ENCODE results near the gene PGAP6. TPM values are rescaled to one million over a fixed set of nuclear protein-coding genes. Genes with fewer than 3 reads are reported as not detected.
"Not testable (repeated sequence)": the region's sequence is repeated elsewhere in the genome, so short reads cannot be mapped to it uniquely, and the experiment has no call there.

The PGAP6 gene
- polyA plus RNA-seq, 1 of the 3 experiments (the other 2 are of a cell fraction), result 133 TPM

DNA sequence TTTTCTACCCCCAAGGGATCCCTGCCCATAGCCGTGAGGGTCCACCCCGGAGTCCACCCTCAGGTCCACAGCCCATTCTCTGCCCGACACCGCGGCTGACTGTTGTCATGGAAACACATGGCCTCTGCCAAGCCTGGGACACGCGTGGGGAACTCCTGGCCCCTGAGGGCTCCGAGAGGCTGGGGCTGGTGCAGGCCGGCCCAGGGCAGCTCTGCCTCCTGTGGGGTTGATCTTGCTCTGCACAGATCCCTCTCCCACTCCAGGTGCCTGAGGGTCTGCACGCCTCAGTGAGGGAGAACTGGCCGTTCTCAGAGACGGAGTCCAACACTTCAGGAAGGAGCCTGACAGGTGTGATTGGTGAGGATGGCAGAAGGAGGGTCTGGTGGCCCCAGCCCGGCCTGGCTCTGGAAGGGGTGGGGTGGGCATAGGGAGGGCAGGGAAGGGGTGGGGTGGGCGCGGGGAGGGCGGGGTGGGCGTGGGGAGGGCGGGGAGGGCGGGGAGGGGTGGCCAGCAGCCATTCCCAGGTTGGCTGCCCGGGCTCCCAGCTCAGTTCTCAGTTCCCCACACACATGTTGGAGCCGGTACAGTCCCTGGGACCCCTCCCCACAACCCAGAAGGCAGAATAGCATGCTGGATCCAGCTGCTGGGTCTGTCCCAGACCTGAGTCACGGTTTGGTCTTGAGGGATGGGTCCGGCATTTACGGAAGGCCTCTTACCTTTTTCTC, 17.9 kb downstream of the PGAP6 start:
- Histone ChIP-seq H3K4me2 (no peak overlapping the region), H3K9me2 (no peaks in the 10 kb centered on the region), H3F3A (replicated peaks; ENCODE audit: insufficient read depth) (peaks cover 8% of the 10 kb centered on the region), H3K4me3 (ENCODE audit: low read depth in 2 of 2, low read length in 1 of 2) (no peak overlapping the region), H2AFZ (ENCODE audit: low read depth) (no peak overlapping the region), H3K79me2 (ENCODE audit: insufficient read depth) (no peaks in the 10 kb centered on the region), H3K27me3 (ENCODE audit: insufficient read depth) (no peaks in the 10 kb centered on the region), H3K4me1 (ENCODE audit: control insufficient read depth in 1 of 2, insufficient read depth in 2 of 2, low read depth in 1 of 2, low read length in 1 of 2) (peaks cover 0 to 20% of the 10 kb centered on the region in 2 experiments; a peak in 1 of 4 replicates), H3K9me3 (no peaks in the 10 kb centered on the region), H3K9ac (no peak overlapping the region), H4K20me1 (ENCODE audit: insufficient read depth) (no peaks in the 10 kb centered on the region), H3K27ac (ENCODE audit: low read depth in 2 of 2, low read length in 1 of 2) (no peak overlapping the region), H3K36me3 (replicated peaks in 1 of 2; ENCODE audit: control insufficient read depth in 1 of 2, insufficient read depth in 2 of 2, low read length in 1 of 2) (peaks cover 2 to 19% of the 10 kb centered on the region in 2 experiments)
- DNase-seq, result peak; percentile 58
- CTCF ChIA-PET, result interaction anchor here (0.8 to 4.8 kb wide), 10 partner anchors 10 to 299 kb away, joined by 3 to 74 read pairs (median 8); partner anchors contain the start of gene HBQ1
- TF ChIP-seq RFX5 (IDR thresholded peaks at IDR 0.05; ENCODE audit: low read length) (no peak), CHD2 (IDR thresholded peaks at IDR 0.05; ENCODE audit: low read length, partially characterized antibody) (no peak), FOSL2 (IDR thresholded peaks at IDR 0.05; ENCODE audit: borderline replicate concordance, low read depth) (no peak)
- TF ChIP-seq, protein P1, sequence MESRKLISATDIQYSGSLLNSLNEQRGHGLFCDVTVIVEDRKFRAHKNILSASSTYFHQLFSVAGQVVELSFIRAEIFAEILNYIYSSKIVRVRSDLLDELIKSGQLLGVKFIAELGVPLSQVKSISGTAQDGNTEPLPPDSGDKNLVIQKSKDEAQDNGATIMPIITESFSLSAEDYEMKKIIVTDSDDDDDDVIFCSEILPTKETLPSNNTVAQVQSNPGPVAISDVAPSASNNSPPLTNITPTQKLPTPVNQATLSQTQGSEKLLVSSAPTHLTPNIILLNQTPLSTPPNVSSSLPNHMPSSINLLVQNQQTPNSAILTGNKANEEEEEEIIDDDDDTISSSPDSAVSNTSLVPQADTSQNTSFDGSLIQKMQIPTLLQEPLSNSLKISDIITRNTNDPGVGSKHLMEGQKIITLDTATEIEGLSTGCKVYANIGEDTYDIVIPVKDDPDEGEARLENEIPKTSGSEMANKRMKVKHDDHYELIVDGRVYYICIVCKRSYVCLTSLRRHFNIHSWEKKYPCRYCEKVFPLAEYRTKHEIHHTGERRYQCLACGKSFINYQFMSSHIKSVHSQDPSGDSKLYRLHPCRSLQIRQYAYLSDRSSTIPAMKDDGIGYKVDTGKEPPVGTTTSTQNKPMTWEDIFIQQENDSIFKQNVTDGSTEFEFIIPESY (IDR thresholded peaks at IDR 0.05; ENCODE audit: borderline replicate concordance, low read depth), result no peak
- TF ChIP-seq, protein P2, sequence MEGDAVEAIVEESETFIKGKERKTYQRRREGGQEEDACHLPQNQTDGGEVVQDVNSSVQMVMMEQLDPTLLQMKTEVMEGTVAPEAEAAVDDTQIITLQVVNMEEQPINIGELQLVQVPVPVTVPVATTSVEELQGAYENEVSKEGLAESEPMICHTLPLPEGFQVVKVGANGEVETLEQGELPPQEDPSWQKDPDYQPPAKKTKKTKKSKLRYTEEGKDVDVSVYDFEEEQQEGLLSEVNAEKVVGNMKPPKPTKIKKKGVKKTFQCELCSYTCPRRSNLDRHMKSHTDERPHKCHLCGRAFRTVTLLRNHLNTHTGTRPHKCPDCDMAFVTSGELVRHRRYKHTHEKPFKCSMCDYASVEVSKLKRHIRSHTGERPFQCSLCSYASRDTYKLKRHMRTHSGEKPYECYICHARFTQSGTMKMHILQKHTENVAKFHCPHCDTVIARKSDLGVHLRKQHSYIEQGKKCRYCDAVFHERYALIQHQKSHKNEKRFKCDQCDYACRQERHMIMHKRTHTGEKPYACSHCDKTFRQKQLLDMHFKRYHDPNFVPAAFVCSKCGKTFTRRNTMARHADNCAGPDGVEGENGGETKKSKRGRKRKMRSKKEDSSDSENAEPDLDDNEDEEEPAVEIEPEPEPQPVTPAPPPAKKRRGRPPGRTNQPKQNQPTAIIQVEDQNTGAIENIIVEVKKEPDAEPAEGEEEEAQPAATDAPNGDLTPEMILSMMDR (IDR thresholded peaks at IDR 0.05), result no peak
- POLR2A ChIA-PET, result interaction anchor here (1.4 kb wide), 1 partner anchor 136 kb away, joined by 3 read pairs; no protein-coding TSS in a partner anchor
- 40% methylated on average over 11 of the region's 24 CpGs for WGBS (ENCODE audit: low lambda C conversion rate)

DNA sequence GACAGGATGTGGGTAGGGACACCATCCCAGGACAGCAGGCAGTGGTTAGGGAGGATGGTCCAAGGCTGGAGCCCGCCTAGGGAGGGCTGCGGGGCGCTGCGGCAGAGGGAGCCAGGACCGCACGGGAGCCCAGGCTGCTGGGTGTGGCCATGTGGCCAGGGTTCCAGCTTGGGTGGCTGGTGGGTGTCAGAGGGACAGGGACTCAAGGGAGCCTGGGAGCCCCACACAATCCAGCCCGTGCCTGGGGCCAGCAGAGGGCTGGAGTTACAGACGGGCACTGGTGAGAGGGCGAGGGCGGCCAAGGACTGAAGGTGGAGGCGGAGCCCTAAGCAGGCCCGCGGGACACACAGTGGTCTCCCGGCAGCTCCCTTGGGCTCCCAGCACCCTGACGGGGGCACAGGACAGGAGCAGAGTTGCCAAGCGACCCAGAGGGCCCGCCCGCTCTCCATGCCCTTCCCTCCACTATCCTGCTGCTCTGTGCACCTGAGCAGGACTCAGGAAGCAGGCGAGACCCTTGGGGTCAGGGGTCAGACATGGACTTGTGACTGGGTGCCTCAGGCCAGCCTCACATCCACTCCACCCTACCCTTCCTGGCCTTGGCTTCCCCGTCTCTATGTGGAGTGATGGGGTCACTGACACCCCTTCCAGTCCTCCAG, 18.5 kb downstream of the PGAP6 start:
- WGBS (ENCODE audit: low lambda C conversion rate), result 74% methylated on average over 18 of the region's 20 CpGs
- ChIA-PET POLR2A (interaction anchor here (1.4 kb wide), 1 partner anchor 135 kb away, joined by 3 read pairs; no protein-coding TSS in a partner anchor), CTCF (interaction anchor here (0.8 to 4.8 kb wide), 17 partner anchors 8 to 299 kb away, joined by 3 to 74 read pairs (median 14); partner anchors contain the start of genes AXIN1, FAM234A, HBQ1 and MRPL28)
- TF ChIP-seq MEF2A (IDR thresholded peaks at IDR 0.05; ENCODE audit: borderline replicate concordance, low read depth) (no peak), FOSL2 (IDR thresholded peaks at IDR 0.05; ENCODE audit: borderline replicate concordance, low read depth) (no peak)
- no peaks in the 10 kb centered on the region for H3K9me3 ChIP-seq
- H3K9me2 ChIP-seq, result no peaks in the 10 kb centered on the region
- H3K27me3 ChIP-seq (ENCODE audit: insufficient read depth), result no peaks in the 10 kb centered on the region
- H3K79me2 ChIP-seq (ENCODE audit: insufficient read depth), result no peaks in the 10 kb centered on the region
- H3K4me2 ChIP-seq, result no peak overlapping the region
- no peak overlapping the region for H3K4me3 ChIP-seq (ENCODE audit: low read depth in 2 of 2, low read length in 1 of 2)
- no peak overlapping the region for H2AFZ ChIP-seq (ENCODE audit: low read depth)
- peaks cover 1 to 12% of the 10 kb centered on the region in 2 experiments for H3K36me3 ChIP-seq (replicated peaks in 1 of 2; ENCODE audit: control insufficient read depth in 1 of 2, insufficient read depth in 2 of 2, low read length in 1 of 2)
- peaks cover 0 to 18% of the 10 kb centered on the region in 2 experiments; a peak in 1 of 4 replicates for H3K4me1 ChIP-seq (ENCODE audit: control insufficient read depth in 1 of 2, insufficient read depth in 2 of 2, low read depth in 1 of 2, low read length in 1 of 2)
- H3K9ac ChIP-seq, result no peak overlapping the region
- H3F3A ChIP-seq (replicated peaks; ENCODE audit: insufficient read depth), result peaks cover 8% of the 10 kb centered on the region
- H3K27ac ChIP-seq (ENCODE audit: low read depth in 2 of 2, low read length in 1 of 2), result no peak overlapping the region
- DNase-seq, result peak; percentile 57
- H4K20me1 ChIP-seq (ENCODE audit: insufficient read depth), result no peaks in the 10 kb centered on the region

DNA sequence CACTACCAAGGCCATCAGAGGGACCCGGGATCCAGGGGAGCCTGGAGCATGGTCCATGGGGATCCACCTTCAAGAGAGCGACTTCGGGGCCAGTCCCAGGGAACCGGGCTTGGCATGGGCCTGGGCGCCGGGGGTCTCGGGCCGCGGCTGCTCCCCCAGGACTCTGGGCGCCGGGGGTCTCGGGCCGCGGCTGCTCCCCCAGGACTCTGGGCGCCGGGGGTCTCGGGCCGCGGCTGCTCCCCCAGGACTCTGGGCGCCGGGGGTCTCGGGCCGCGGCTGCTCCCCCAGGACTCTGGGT, 19.1 kb downstream of the PGAP6 start:
- not testable (repeated sequence) for H3K9me2 ChIP-seq; H4K20me1 ChIP-seq (ENCODE audit: insufficient read depth); H3K9ac ChIP-seq; H3K27me3 ChIP-seq (ENCODE audit: insufficient read depth); H3K79me2 ChIP-seq (ENCODE audit: insufficient read depth); H2AFZ ChIP-seq (ENCODE audit: low read depth); DNase-seq; H3K4me2 ChIP-seq; H3K4me3 ChIP-seq (ENCODE audit: low read depth in 2 of 2, low read length in 1 of 2); H3K9me3 ChIP-seq; H3K36me3 ChIP-seq (replicated peaks in 1 of 2; ENCODE audit: control insufficient read depth in 1 of 2, insufficient read depth in 2 of 2, low read length in 1 of 2); H3F3A ChIP-seq (replicated peaks; ENCODE audit: insufficient read depth); H3K27ac ChIP-seq (ENCODE audit: low read depth in 2 of 2, low read length in 1 of 2)
- WGBS (ENCODE audit: low lambda C conversion rate), result 36% methylated on average over 5 of the region's 24 CpGs
- ChIA-PET CTCF (interaction anchor here (0.6 to 4.8 kb wide), 48 partner anchors 8 to 322 kb away, joined by 3 to 74 read pairs (median 5); partner anchors contain the start of genes ARHGDIG, AXIN1, FAM234A and HBM), POLR2A (interaction anchor here (1.4 kb wide), 1 partner anchor 134 kb away, joined by 3 read pairs; no protein-coding TSS in a partner anchor)
- peaks cover 0 to 18% of the 10 kb centered on the region in 2 experiments; a peak in 1 of 4 replicates for H3K4me1 ChIP-seq (ENCODE audit: control insufficient read depth in 1 of 2, insufficient read depth in 2 of 2, low read depth in 1 of 2, low read length in 1 of 2)

Data from SK-N-SH (cell line).